Muscle layer of duodenum (tissue), 2 donors: Measurements from ENCODE around the gene PLXNC1.

Experiments
- H3K27ac ChIP-seq: one replicate; pipeline ENCODE4 v1.7.0; 2013; ENCODE audit warnings: mild to moderate bottlenecking, low read length
- H3K27me3 ChIP-seq: one replicate; pipeline ENCODE4 v1.7.0; 2013; ENCODE audit warnings: low read depth, mild to moderate bottlenecking, control low read depth, low read length
- H3K36me3 ChIP-seq, 2 donors: one replicate each; pipeline ENCODE4 v1.7.0; 2013; ENCODE audit warnings: low read length in 2 of 2, control low read depth in 1 of 2, mild to moderate bottlenecking in 1 of 2; ENCODE audit not compliant: insufficient read depth in 2 of 2, control insufficient read depth in 1 of 2
- H3K4me1 ChIP-seq, 2 donors: one replicate each; pipeline ENCODE4 v1.7.0; 2013; ENCODE audit warnings: low read length in 2 of 2, mild to moderate bottlenecking in 2 of 2, control low read depth in 1 of 2, moderate library complexity in 1 of 2; ENCODE audit not compliant: insufficient read depth in 2 of 2, control insufficient read depth in 1 of 2
- H3K4me3 ChIP-seq, 2 donors: one replicate each; pipeline ENCODE4 v1.7.0; 2013; ENCODE audit warnings: low read length in 2 of 2, low read depth in 1 of 2, mild to moderate bottlenecking in 1 of 2
- H3K9me3 ChIP-seq, 2 donors: one replicate each; pipeline ENCODE4 v1.7.0; 2013; ENCODE audit warnings: low read length in 2 of 2, control low read depth in 1 of 2, mild to moderate bottlenecking in 1 of 2; ENCODE audit not compliant: control insufficient read depth in 1 of 2
- donor health status: healthy.

The PLXNC1 gene

GRCh38 chr12:94280063-94280462 is 131.7 kb downstream of the PLXNC1 start:
- Histone ChIP-seq H3K9me3 (no peaks in the 10 kb centered on the region), H3K4me1 (no peaks in the 10 kb centered on the region), H3K4me3 (no peak overlapping the region), H3K27me3 (no peaks in the 10 kb centered on the region), H3K36me3 (no peaks in the 10 kb centered on the region), H3K27ac (no peak overlapping the region)

GRCh38 chr12:94282675-94283074 is 134.3 kb downstream of the PLXNC1 start:
- Histone ChIP-seq H3K4me3 (no peak overlapping the region), H3K27me3 (no peaks in the 10 kb centered on the region), H3K36me3 (no peaks in the 10 kb centered on the region), H3K27ac (no peak overlapping the region), H3K4me1 (no peaks in the 10 kb centered on the region), H3K9me3 (no peaks in the 10 kb centered on the region)

- H3K36me3 ChIP-seq, result no peaks in the 10 kb centered on the region
- H3K9me3 ChIP-seq, result no peaks in the 10 kb centered on the region
- H3K4me3 ChIP-seq, result no peak overlapping the region
- H3K27me3 ChIP-seq, result no peaks in the 10 kb centered on the region
- H3K27ac ChIP-seq, result no peak overlapping the region
- peaks cover 0 to 4% of the 10 kb centered on the region in 2 donors for H3K4me1 ChIP-seq
These were observed 135.7 kb downstream of the PLXNC1 start for GRCh38 chr12:94284046-94284445.

- no peak overlapping the region for H3K4me3 ChIP-seq
- no peaks in the 10 kb centered on the region for H3K27me3 ChIP-seq
- H3K27ac ChIP-seq, result no peak overlapping the region
- H3K36me3 ChIP-seq, result no peaks in the 10 kb centered on the region
- H3K4me1 ChIP-seq, result peaks cover 0 to 12% of the 10 kb centered on the region in 2 donors
- H3K9me3 ChIP-seq, result no peaks in the 10 kb centered on the region
These were observed 136.5 kb downstream of the PLXNC1 start for GRCh38 chr12:94284859-94285258.

GRCh38 chr12:94285943-94286582 is 137.7 kb downstream of the PLXNC1 start:
- Histone ChIP-seq H3K27me3 (no peaks in the 10 kb centered on the region), H3K4me1 (peaks cover 0 to 20% of the 10 kb centered on the region in 2 donors), H3K9me3 (no peaks in the 10 kb centered on the region), H3K27ac (no peak overlapping the region), H3K36me3 (no peaks in the 10 kb centered on the region), H3K4me3 (no peak overlapping the region)

GRCh38 chr12:94286583-94287244 is 138.3 kb downstream of the PLXNC1 start:
- no peaks in the 10 kb centered on the region for H3K36me3 ChIP-seq
- peaks cover 0 to 20% of the 10 kb centered on the region in 2 donors for H3K4me1 ChIP-seq
- no peaks in the 10 kb centered on the region for H3K9me3 ChIP-seq
- H3K4me3 ChIP-seq, result no peak overlapping the region
- H3K27ac ChIP-seq, result no peak overlapping the region
- no peaks in the 10 kb centered on the region for H3K27me3 ChIP-seq

- H3K4me3 ChIP-seq, result no peak overlapping the region
These were observed 138.9 kb downstream of the PLXNC1 start for GRCh38 chr12:94287245-94287628.

GRCh38 chr12:94289461-94290312 is 141.3 kb downstream of the PLXNC1 start:
- H3K27me3 ChIP-seq, result no peaks in the 10 kb centered on the region
- H3K9me3 ChIP-seq, result no peaks in the 10 kb centered on the region

More at GRCh38 chr12:94287245-94287628, 138.9 kb downstream of the PLXNC1 start:
- Histone ChIP-seq H3K9me3 (no peaks in the 10 kb centered on the region), H3K4me1 (peaks cover 0 to 20% of the 10 kb centered on the region in 2 donors), H3K27ac (no peak overlapping the region), H3K27me3 (no peaks in the 10 kb centered on the region), H3K36me3 (no peaks in the 10 kb centered on the region)

GRCh38 chr12:94290353-94290752 is 142.0 kb downstream of the PLXNC1 start:
- Histone ChIP-seq H3K36me3 (no peaks in the 10 kb centered on the region), H3K27ac (no peak overlapping the region), H3K4me1 (peaks cover 0 to 20% of the 10 kb centered on the region in 2 donors), H3K27me3 (no peaks in the 10 kb centered on the region), H3K4me3 (no peak overlapping the region), H3K9me3 (no peaks in the 10 kb centered on the region)

More at GRCh38 chr12:94289461-94290312, 141.3 kb downstream of the PLXNC1 start:
- Histone ChIP-seq H3K27ac (peak overlapping the region; percentile 4), H3K4me1 (peaks cover 0 to 20% of the 10 kb centered on the region in 2 donors), H3K36me3 (no peaks in the 10 kb centered on the region), H3K4me3 (no peak overlapping the region)

GRCh38 chr12:94297096-94297699 is 148.8 kb downstream of the PLXNC1 start:
- Histone ChIP-seq H3K36me3 (peaks cover 0 to 9% of the 10 kb centered on the region in 2 donors), H3K27ac (no peak overlapping the region), H3K27me3 (no peaks in the 10 kb centered on the region), H3K9me3 (no peaks in the 10 kb centered on the region), H3K4me1 (peaks cover 8 to 13% of the 10 kb centered on the region in 2 donors), H3K4me3 (no peak overlapping the region)
